ENCODE data around the gene RABL2B. TPM values are rescaled to one million over a fixed set of nuclear protein-coding genes. Genes with fewer than 3 reads are reported as not detected.

The RABL2B gene
- total RNA-seq, 1 donor from 2014 or later = 52.9 TPM

DNA sequence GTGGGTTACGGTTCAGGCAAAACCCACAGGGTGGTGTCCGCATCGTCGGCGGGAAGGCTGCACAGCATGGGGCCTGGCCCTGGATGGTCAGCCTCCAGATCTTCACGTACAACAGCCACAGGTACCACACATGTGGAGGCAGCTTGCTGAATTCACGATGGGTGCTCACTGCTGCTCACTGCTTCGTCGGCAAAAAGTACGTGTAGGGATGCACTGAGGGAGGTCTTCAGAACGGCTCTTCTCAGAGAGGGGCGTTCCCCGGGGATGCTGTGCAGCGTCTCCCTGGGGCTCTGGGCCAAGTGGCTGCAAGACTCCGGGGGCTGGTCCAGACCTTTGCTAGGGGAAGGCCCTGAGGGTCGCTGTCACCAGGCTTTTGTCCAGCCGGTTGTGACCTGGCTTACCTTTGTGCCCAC, 44.2 kb downstream of the RABL2B start:
- TF ChIP-seq, protein P1, sequence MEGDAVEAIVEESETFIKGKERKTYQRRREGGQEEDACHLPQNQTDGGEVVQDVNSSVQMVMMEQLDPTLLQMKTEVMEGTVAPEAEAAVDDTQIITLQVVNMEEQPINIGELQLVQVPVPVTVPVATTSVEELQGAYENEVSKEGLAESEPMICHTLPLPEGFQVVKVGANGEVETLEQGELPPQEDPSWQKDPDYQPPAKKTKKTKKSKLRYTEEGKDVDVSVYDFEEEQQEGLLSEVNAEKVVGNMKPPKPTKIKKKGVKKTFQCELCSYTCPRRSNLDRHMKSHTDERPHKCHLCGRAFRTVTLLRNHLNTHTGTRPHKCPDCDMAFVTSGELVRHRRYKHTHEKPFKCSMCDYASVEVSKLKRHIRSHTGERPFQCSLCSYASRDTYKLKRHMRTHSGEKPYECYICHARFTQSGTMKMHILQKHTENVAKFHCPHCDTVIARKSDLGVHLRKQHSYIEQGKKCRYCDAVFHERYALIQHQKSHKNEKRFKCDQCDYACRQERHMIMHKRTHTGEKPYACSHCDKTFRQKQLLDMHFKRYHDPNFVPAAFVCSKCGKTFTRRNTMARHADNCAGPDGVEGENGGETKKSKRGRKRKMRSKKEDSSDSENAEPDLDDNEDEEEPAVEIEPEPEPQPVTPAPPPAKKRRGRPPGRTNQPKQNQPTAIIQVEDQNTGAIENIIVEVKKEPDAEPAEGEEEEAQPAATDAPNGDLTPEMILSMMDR (conservative IDR thresholded peaks at IDR 0.05) = no peak
- no peak for DNase-seq (ENCODE audit: low read depth, low spot score)
- no peak overlapping the region for H3K4me3 Mint-ChIP-seq
- no peak overlapping the region for H3K27ac Mint-ChIP-seq (ENCODE audit: unreplicated experiment)
- H3K9me3 Mint-ChIP-seq = no peaks in the 10 kb centered on the region
- H3K27me3 Mint-ChIP-seq (ENCODE audit: low read depth) = peaks cover 34% of the 10 kb centered on the region
- H3K36me3 Mint-ChIP-seq (ENCODE audit: low read depth) = no peaks in the 10 kb centered on the region
- no peaks in the 10 kb centered on the region for H3K4me1 Mint-ChIP-seq

DNA sequence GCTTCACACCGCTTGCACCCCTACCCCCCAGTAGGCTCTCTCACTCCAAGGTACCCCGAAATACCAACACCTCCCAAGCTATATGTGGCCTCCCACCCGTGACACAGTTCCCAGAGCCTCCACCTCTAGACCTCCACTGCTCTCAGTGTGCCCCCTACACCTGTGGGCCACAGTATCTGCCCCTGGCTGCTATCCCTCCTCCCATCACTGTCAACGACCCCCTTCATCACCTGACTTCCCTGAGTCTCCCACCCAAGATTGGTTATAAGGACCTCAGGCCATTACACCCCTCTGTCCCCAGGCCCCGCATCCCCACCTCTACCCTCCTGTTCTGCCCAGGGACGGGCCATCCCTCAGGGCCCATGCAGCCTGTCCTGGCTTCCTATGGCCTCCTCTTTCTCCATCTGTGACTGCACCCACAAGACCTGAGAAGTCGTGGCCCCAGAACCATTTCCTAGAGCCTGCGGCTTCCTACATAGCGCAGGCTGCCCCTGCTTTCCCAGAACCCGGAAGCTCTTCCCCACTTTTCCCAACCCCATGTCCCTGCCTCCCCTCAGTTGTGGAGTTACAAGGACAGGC, 44.7 kb downstream of the RABL2B start:
- peaks cover 3% of the 10 kb centered on the region for H3K4me1 Mint-ChIP-seq

GRCh38 chr22:50737728-50738648, 45.4 kb downstream of the RABL2B start, which contains the start of gene ACR:
Gene ACR, plus strand, starts transcription at chr22:50738204. Its CDS starts 32 bp downstream, at chr22:50738236.
- TF ChIP-seq, protein P1 (conservative IDR thresholded peaks at IDR 0.05) = no peak
- no peak for DNase-seq (ENCODE audit: low read depth, low spot score)
- no peaks in the 10 kb centered on the region for H3K9me3 Mint-ChIP-seq
- H3K36me3 Mint-ChIP-seq (ENCODE audit: low read depth) = no peaks in the 10 kb centered on the region
- peaks cover 44% of the 10 kb centered on the region for H3K27me3 Mint-ChIP-seq (ENCODE audit: low read depth)
- no peak within 1 kb of the TSS for H3K27ac Mint-ChIP-seq (ENCODE audit: unreplicated experiment)
- H3K4me1 Mint-ChIP-seq = peaks cover 8% of the 10 kb centered on the region
- no peak within 1 kb of the TSS for H3K4me3 Mint-ChIP-seq

More for the DNA sequence above, 44.7 kb downstream of the RABL2B start:
- no peak overlapping the region for H3K4me3 Mint-ChIP-seq
- H3K27me3 Mint-ChIP-seq (ENCODE audit: low read depth) = peaks cover 39% of the 10 kb centered on the region
- DNase-seq (ENCODE audit: low read depth, low spot score) = no peak
- H3K9me3 Mint-ChIP-seq = no peaks in the 10 kb centered on the region
- TF ChIP-seq, protein P1 (conservative IDR thresholded peaks at IDR 0.05) = no peak
- no peaks in the 10 kb centered on the region for H3K36me3 Mint-ChIP-seq (ENCODE audit: low read depth)
- H3K27ac Mint-ChIP-seq (ENCODE audit: unreplicated experiment) = no peak overlapping the region

DNA sequence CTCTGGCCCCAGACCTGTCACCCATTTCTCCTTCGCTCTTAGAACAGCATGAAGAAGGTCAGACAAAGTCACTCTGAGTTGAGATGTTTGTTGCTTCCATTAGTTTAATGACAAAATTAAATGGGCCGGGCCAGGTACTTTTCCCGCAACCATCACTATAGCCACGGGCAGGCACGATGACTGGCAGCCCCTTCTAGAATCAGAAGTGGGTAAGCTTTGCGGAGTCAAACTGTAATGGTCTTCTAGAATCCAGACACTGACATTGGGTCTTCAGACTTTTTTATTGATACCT, 47.8 kb downstream of the RABL2B start:
- DNase-seq (ENCODE audit: low read depth, low spot score) = no peak
- no peaks in the 10 kb centered on the region for H3K9me3 Mint-ChIP-seq
- H3K36me3 Mint-ChIP-seq (ENCODE audit: low read depth) = no peaks in the 10 kb centered on the region
- no peak overlapping the region for H3K4me3 Mint-ChIP-seq
- no peak overlapping the region for H3K27ac Mint-ChIP-seq (ENCODE audit: unreplicated experiment)
- TF ChIP-seq, protein P1 (conservative IDR thresholded peaks at IDR 0.05) = no peak
- peaks cover 40% of the 10 kb centered on the region for H3K27me3 Mint-ChIP-seq (ENCODE audit: low read depth)
- peaks cover 8% of the 10 kb centered on the region for H3K4me1 Mint-ChIP-seq

DNA sequence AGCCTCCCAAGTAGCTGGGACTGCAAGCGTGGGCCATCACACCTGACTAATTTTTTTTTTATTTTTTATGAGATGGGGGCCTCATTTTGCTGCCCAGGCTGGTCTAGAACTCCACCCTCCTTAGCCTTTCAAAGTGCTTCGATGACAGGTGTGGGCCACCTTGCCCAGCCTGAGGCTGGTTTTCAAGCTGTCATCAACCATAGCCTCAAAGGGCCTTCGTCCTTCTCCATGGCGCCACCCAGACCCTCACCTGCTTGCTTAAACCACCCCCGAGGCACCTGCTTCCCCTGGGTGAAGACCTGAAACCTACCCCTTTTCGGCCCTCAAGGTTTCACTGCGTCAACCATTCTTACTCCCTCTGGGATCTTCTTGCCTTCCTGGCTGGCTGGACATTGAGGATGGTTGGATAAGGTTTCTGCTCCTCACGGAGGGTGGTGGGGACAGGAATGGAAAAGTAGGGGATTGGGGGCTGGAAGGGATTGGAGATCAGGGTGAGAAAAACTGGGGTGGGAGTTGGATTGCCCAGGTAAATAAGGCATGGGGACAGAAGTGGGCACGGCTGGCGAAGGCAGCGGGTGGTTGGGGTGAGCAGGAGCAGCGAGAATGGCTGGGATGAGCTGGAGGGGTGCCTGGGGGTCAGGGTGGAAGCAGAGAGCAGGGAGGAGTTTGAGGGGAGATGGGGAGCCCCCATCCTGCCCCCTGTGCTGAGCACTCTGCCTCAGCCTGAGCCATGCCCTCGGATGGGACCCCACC, 48.3 kb downstream of the RABL2B start:
- peaks cover 8% of the 10 kb centered on the region for H3K4me1 Mint-ChIP-seq
- TF ChIP-seq, protein P1 (conservative IDR thresholded peaks at IDR 0.05) = no peak
- no peak overlapping the region for H3K4me3 Mint-ChIP-seq
- no peak overlapping the region for H3K27ac Mint-ChIP-seq (ENCODE audit: unreplicated experiment)
- DNase-seq (ENCODE audit: low read depth, low spot score) = no peak
- no peaks in the 10 kb centered on the region for H3K36me3 Mint-ChIP-seq (ENCODE audit: low read depth)
- peaks cover 37% of the 10 kb centered on the region for H3K27me3 Mint-ChIP-seq (ENCODE audit: low read depth)
- no peaks in the 10 kb centered on the region for H3K9me3 Mint-ChIP-seq

Measured in neural crest cell (in vitro differentiated cells).